ES-I3 (cell line): ENCODE measurements around the gene CDCA4.

Experiments
- H3K36me3 ChIP-seq: 2 replicates; pipeline ENCODE4 v1.6.1; 2013; ENCODE audit warnings: mild to moderate bottlenecking, low read length, control low read depth, moderate library complexity; ENCODE audit not compliant: insufficient read depth
- H3K4me1 ChIP-seq: 2 replicates; pipeline ENCODE4 v1.6.1; 2013; ENCODE audit warnings: mild to moderate bottlenecking, control low read depth, low read length; ENCODE audit not compliant: insufficient read depth
- H3K9ac ChIP-seq: 2 replicates; pipeline ENCODE4 v1.6.1; 2013; ENCODE audit warnings: low read depth, mild to moderate bottlenecking, low read length, moderate library complexity
- H3K9me3 ChIP-seq: 2 replicates; pipeline ENCODE4 v1.6.1; 2013; ENCODE audit warnings: mild to moderate bottlenecking, low read length, moderate library complexity; ENCODE audit not compliant: control insufficient read depth, insufficient read depth

CDCA4 gene

GRCh38 chr14:105006831-105007592, 13.9 kb downstream of the CDCA4 start:
- no peak overlapping the region for H3K9ac ChIP-seq
- H3K36me3 ChIP-seq = peaks cover 12% of the 10 kb centered on the region; the same call in 1 of the 2 replicates
- no peaks in the 10 kb centered on the region for H3K9me3 ChIP-seq

DNA sequence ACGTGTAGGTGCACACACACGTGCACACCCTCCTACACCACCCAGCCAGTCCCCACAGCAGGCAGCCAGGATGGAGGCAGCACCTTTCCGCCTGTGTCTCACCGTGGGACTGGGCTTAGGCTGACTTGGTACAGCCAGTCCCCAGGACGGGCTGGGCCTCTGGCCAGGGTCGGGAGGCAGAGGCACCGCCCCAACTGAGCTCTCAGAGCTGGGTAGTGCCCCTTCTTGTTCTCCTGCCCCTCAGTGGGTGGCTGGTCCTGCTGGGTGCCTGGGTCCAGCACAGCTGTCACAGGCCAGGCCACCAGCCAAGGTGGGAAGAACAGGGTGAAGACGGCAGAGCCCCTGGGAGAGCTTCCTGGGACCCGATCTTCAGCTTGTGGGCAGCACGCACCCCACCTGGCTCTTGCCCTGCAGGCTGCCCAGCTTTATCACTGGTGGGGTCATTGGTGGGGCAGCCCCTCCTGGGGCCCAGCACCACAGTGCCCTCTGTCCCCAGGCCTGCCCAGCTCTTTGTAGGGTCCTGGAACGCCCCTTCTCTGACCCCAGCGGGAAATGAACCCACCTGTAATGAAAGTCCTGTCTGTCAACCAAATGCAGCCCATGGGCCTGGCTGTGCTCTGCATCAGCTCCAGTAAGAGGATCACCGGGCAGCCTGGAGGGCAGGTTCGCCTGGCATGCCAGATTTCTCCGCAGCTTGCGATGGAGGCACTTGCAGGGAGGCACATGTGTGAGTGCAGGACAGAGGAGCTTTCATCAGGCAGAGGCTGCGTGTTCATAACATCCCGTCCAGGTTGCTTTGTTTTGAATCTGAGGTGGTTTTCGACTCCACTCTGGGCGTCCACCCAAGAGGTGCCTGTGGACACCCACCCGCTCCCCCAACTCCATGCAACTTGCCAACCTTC, 14.7 kb downstream of the CDCA4 start:
- peaks cover 12% of the 10 kb centered on the region; the same call in 1 of the 2 replicates for H3K36me3 ChIP-seq
- no peaks in the 10 kb centered on the region for H3K9me3 ChIP-seq
- H3K9ac ChIP-seq = no peak overlapping the region
- H3K4me1 ChIP-seq = no peaks in the 10 kb centered on the region

More at GRCh38 chr14:105006831-105007592, 13.9 kb downstream of the CDCA4 start:
- no peaks in the 10 kb centered on the region for H3K4me1 ChIP-seq

DNA sequence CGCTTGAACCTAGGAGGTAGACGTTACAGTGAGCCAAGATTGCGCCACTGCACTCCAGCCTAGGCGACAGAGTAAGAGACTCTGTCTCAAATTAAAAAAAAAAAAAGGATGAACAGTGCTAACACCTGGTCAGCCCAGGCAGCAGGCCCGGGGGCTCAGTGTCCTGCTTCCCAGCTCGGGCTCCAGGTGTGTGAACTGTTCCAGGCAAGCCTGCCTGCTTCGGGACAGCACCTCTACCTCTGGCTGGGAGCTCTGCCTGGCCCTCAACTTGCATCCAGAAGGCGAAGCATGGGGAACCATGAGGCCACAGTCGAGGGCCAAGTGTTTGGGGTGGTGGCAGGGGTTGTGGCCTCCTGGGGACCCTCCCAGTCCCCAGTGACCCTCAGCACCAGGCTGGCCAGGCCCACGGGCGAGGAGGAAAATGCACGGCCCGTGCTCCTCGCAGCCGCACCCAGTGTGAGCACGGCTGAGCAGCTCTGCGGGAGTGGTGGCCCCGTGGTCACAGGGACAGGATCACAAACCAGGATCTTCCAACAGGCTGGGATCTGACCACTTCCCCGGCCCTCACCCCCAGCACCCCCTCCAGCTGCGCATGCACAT, 15.5 kb downstream of the CDCA4 start:
- Histone ChIP-seq H3K36me3 (peaks cover 11% of the 10 kb centered on the region; the same call in 1 of the 2 replicates), H3K4me1 (no peaks in the 10 kb centered on the region), H3K9ac (no peak overlapping the region), H3K9me3 (no peaks in the 10 kb centered on the region)

GRCh38 chr14:104999361-104999760, 21.5 kb downstream of the CDCA4 start:
- Histone ChIP-seq H3K36me3 (no peaks in the 10 kb centered on the region), H3K9ac (no peak overlapping the region), H3K9me3 (no peaks in the 10 kb centered on the region), H3K4me1 (no peaks in the 10 kb centered on the region)

- H3K4me1 ChIP-seq = no peaks in the 10 kb centered on the region
- no peaks in the 10 kb centered on the region; the same call in 1 of the 2 replicates for H3K36me3 ChIP-seq
- H3K9ac ChIP-seq = no peak overlapping the region
- no peaks in the 10 kb centered on the region for H3K9me3 ChIP-seq
Measured at GRCh38 chr14:104998801-104999200, 22.1 kb downstream of the CDCA4 start.

DNA sequence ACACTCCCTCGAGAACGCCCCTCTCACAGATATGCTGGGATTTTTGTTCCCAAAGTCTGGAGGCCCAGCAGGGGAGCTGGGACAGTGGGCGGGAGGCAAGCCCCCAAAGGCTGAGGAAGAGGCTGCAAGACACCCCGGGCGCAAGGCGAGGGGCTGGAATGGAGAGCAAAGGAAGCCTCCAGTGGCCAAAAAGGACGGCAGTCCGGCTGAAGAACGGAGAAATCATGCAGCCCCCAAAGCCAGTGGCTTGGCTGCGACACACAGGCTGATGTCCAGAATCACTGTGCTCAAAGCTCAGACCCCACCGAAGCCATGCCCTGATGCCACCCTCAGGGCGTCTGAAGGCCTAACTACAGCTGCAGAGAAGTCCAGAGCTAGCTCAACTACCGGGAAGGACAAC, 24.4 kb downstream of the CDCA4 start:
- no peak overlapping the region for H3K9ac ChIP-seq
- no peaks in the 10 kb centered on the region; the same call in 1 of the 2 replicates for H3K36me3 ChIP-seq
- H3K4me1 ChIP-seq = no peaks in the 10 kb centered on the region
- no peaks in the 10 kb centered on the region for H3K9me3 ChIP-seq

DNA sequence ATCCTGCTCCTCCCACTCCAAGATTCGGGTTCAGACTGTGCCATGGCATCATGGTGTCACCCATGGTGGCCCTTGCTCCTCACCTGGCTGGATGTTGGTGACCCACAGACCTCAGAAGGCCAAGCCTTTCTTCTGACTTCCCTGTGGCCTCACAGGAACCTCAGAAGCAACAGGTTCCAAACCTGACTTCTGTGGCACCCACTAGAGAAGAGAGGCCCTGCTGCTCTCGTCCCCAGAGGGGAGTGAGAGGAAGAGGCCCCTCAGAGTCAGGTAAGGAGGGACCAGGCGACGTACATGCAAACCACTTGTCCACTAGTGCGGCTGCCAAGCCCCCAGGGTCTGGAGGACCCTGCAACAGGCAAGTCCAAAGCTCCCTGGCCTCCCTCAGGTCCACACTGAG, 24.9 kb downstream of the CDCA4 start:
- Histone ChIP-seq H3K9ac (no peak overlapping the region), H3K4me1 (no peaks in the 10 kb centered on the region), H3K36me3 (no peaks in the 10 kb centered on the region; the same call in 1 of the 2 replicates), H3K9me3 (no peaks in the 10 kb centered on the region)

- H3K9ac ChIP-seq = no peak overlapping the region
- H3K36me3 ChIP-seq = no peaks in the 10 kb centered on the region; the same call in 1 of the 2 replicates
- H3K4me1 ChIP-seq = no peaks in the 10 kb centered on the region
- no peaks in the 10 kb centered on the region for H3K9me3 ChIP-seq
Measured at GRCh38 chr14:104994978-104995377, 25.9 kb downstream of the CDCA4 start.

DNA sequence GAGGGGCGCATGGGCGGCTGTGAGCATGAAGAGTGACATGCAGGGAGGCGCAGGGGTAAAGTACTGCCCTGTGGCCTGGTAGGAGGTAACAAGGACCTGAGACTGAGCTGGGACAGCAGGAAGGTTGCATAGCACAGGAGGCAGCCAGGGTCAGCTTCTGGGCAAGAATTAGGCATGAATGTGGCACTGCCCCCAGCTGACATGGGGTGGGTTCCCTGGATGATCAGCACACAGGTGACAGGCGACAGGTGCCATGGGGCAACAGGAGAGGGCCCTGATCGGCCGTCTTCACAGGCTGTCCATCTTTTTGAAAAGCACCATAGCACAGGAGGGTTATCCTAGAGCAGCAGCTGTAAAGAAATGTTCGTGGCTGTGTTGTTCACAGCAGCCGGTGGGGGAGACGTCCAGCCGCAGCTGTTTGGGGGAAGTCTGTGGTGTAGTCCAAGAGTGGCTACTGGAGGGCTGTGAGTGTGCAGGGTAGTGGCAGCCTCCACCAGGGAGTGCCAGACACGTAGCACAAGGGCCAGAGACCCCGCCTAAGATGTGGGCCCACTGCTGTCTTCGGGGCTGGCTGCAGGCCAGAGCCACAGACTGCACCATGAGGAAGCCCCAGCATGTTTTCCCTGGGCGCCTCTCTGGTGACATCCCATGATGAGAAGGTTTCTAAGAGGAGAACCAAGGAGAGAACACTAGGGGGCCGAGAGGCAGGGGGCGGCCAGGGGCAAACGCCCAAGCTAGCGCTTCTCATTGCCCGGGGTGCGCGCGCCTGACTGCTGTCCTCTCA, 26.9 kb downstream of the CDCA4 start:
- Histone ChIP-seq H3K9ac (no peak overlapping the region), H3K36me3 (no peaks in the 10 kb centered on the region; the same call in 1 of the 2 replicates), H3K9me3 (no peaks in the 10 kb centered on the region)

GRCh38 chr14:104993306-104993705, 27.6 kb downstream of the CDCA4 start:
- Histone ChIP-seq H3K9me3 (no peaks in the 10 kb centered on the region), H3K36me3 (no peaks in the 10 kb centered on the region; the same call in 1 of the 2 replicates), H3K9ac (no peak overlapping the region), H3K4me1 (no peaks in the 10 kb centered on the region)

More for the DNA sequence above, 26.9 kb downstream of the CDCA4 start:
- H3K4me1 ChIP-seq = no peaks in the 10 kb centered on the region

DNA sequence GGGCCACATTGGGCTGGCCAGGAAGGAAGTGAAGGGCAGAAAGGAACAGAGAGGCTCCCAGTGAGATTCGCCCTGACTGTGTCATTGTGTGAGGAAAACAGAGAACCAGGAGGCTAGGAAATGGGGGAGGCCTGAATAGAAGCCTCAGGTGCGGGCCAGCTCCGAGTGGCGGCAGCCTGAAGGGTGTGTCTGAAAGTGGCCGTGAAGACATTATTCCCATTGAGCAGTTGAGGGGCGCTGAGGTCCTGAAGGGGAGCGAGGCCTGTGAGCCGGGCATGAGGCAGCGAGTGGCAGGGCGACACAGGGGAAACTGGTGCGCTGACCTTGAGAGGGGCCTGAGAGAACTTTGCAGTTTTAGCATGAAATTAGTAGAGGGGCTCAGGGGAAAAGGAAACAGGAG, 28.4 kb downstream of the CDCA4 start:
- H3K9ac ChIP-seq = no peak overlapping the region
- no peaks in the 10 kb centered on the region for H3K9me3 ChIP-seq
- H3K36me3 ChIP-seq = no peaks in the 10 kb centered on the region; the same call in 1 of the 2 replicates
- no peaks in the 10 kb centered on the region for H3K4me1 ChIP-seq

DNA sequence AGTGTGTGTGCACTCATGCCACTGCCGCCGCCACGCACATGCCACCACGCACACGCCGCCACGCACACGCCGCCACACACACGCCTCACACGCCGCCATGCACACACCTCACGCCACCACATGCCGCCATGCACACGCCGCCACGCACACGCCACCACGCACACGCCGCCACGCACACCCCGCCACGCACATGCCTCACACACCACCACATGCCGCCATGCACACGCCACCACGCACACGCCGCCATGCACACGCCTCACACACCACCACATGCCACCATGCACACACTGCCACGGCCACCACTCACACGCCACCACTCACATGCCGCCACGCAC, 29.0 kb downstream of the CDCA4 start:
- no peak overlapping the region for H3K9ac ChIP-seq
- no peaks in the 10 kb centered on the region; the same call in 1 of the 2 replicates for H3K36me3 ChIP-seq
- H3K4me1 ChIP-seq = no peaks in the 10 kb centered on the region
- H3K9me3 ChIP-seq = no peaks in the 10 kb centered on the region

- H3K9ac ChIP-seq = no peak overlapping the region
- no peaks in the 10 kb centered on the region for H3K9me3 ChIP-seq
- H3K36me3 ChIP-seq = no peaks in the 10 kb centered on the region; the same call in 1 of the 2 replicates
- no peaks in the 10 kb centered on the region for H3K4me1 ChIP-seq
Measured at GRCh38 chr14:104989951-104990303, 31.0 kb downstream of the CDCA4 start.
